ENCODE results near the gene TOMM20L.
A peak's percentile ranks its signal among the peaks of the same experiment; 100 is the strongest.
"Not testable (repeated sequence)": the region's sequence is repeated elsewhere in the genome, so short reads cannot be mapped to it uniquely, and the experiment has no call there.

The TOMM20L gene

DNA sequence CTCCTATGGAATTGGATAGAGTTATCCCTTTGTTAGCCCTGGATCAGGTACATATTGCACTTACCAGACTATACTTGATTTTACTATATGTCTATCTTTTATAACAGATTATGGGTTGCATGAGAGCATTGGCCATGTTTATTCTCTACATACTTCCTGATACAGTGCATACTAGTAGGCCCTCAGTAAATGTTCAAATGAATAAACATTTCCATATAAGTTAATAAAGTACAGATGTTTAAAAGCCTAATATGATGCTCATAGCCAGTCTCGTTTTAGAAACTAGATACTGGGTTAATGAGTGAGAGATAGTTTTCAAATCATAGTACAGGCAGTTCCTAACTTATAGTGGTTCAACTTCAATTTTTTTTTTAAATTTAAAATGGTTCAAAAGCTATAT is 39.5 kb upstream of the TOMM20L start:
- Histone ChIP-seq H3K4me2 (ENCODE audit: low read length) (no peak overlapping the region), H3K4me1 (ENCODE audit: insufficient read depth, low read length, severe bottlenecking) (no peaks in the 10 kb centered on the region), H2AFZ (ENCODE audit: low read length) (no peak overlapping the region), H3K27me3 (ENCODE audit: insufficient read depth, low read length) (no peaks in the 10 kb centered on the region), H3K9me3 (ENCODE audit: low read length) (no peaks in the 10 kb centered on the region), H3K9ac (ENCODE audit: low read length) (no peak overlapping the region), H3F3A (ENCODE audit: insufficient read depth, low read length) (no peaks in the 10 kb centered on the region), H3K9me2 (ENCODE audit: low read depth, low read length) (no peaks in the 10 kb centered on the region), H3K27ac (ENCODE audit: low read depth, low read length, poor library complexity, severe bottlenecking) (no peak overlapping the region), H3K4me3 (ENCODE audit: low read depth, low read length, poor library complexity, severe bottlenecking) (no peak overlapping the region), H4K20me1 (ENCODE audit: insufficient read depth, low read length) (no peaks in the 10 kb centered on the region), H3K79me2 (ENCODE audit: insufficient read depth, low read length) (no peaks in the 10 kb centered on the region), H3K36me3 (ENCODE audit: insufficient read depth, low read length) (peaks cover 69% of the 10 kb centered on the region)
- no peak for TF ChIP-seq CTCF (IDR thresholded peaks at IDR 0.05; ENCODE audit: low read length)
- no peak for TF ChIP-seq EZH2 (IDR thresholded peaks at IDR 0.05; ENCODE audit: borderline replicate concordance, low read length)

- not testable (repeated sequence) for H3K9ac ChIP-seq (ENCODE audit: low read length); H4K20me1 ChIP-seq (ENCODE audit: insufficient read depth, low read length); H3K27me3 ChIP-seq (ENCODE audit: insufficient read depth, low read length); H3K27ac ChIP-seq (ENCODE audit: low read depth, low read length, poor library complexity, severe bottlenecking); H3K4me1 ChIP-seq (ENCODE audit: insufficient read depth, low read length, severe bottlenecking); H3K9me2 ChIP-seq (ENCODE audit: low read depth, low read length); H3F3A ChIP-seq (ENCODE audit: insufficient read depth, low read length); H2AFZ ChIP-seq (ENCODE audit: low read length); H3K9me3 ChIP-seq (ENCODE audit: low read length); H3K4me2 ChIP-seq (ENCODE audit: low read length); H3K79me2 ChIP-seq (ENCODE audit: insufficient read depth, low read length); H3K4me3 ChIP-seq (ENCODE audit: low read depth, low read length, poor library complexity, severe bottlenecking)
- peaks cover 67% of the 10 kb centered on the region for H3K36me3 ChIP-seq (ENCODE audit: insufficient read depth, low read length)
Observed at GRCh38 chr14:58362272-58362671, 33.5 kb upstream of the TOMM20L start.

DNA sequence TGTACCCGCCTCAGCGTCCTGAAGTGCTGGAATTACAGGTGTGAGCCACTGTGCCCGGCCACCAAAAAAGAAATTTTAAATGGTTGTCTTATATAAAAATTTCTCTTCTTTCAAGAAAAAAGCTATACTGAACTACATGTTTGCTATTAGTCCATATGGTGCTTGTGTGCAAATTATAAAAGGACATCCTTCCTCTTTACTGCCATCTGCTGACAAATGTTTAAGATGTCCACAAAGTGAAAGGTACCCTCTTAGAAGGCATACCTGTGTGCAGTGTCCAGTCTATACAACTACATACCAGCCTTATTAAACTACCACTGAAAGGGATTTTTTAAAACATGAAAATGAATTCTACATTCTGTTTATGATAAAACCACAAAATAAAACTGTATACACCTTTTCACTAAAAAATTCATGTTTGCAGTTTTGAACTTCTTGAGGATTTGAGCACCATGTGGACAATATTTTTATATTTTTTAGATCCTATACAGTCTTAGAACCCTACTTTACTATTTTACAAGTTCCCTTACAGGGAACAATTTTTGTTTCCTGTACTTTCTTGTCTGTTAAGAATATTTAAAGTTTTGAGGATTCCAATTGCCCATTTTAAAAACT is 32.8 kb upstream of the TOMM20L start:
- Histone ChIP-seq H3K4me3 (ENCODE audit: low read depth, low read length, poor library complexity, severe bottlenecking) (no peak overlapping the region), H3K79me2 (ENCODE audit: insufficient read depth, low read length) (no peaks in the 10 kb centered on the region), H3K27me3 (ENCODE audit: insufficient read depth, low read length) (no peaks in the 10 kb centered on the region), H3K9ac (ENCODE audit: low read length) (no peak overlapping the region), H3K4me1 (ENCODE audit: insufficient read depth, low read length, severe bottlenecking) (no peaks in the 10 kb centered on the region), H3K36me3 (ENCODE audit: insufficient read depth, low read length) (peaks cover 72% of the 10 kb centered on the region), H4K20me1 (ENCODE audit: insufficient read depth, low read length) (no peaks in the 10 kb centered on the region), H3K4me2 (ENCODE audit: low read length) (no peak overlapping the region), H3K9me2 (ENCODE audit: low read depth, low read length) (no peaks in the 10 kb centered on the region), H2AFZ (ENCODE audit: low read length) (no peak overlapping the region), H3F3A (ENCODE audit: insufficient read depth, low read length) (no peaks in the 10 kb centered on the region), H3K9me3 (ENCODE audit: low read length) (no peaks in the 10 kb centered on the region), H3K27ac (ENCODE audit: low read depth, low read length, poor library complexity, severe bottlenecking) (no peak overlapping the region)
- TF ChIP-seq CTCF (IDR thresholded peaks at IDR 0.05; ENCODE audit: low read length): peak; percentile 52
- TF ChIP-seq EZH2 (IDR thresholded peaks at IDR 0.05; ENCODE audit: borderline replicate concordance, low read length): no peak

DNA sequence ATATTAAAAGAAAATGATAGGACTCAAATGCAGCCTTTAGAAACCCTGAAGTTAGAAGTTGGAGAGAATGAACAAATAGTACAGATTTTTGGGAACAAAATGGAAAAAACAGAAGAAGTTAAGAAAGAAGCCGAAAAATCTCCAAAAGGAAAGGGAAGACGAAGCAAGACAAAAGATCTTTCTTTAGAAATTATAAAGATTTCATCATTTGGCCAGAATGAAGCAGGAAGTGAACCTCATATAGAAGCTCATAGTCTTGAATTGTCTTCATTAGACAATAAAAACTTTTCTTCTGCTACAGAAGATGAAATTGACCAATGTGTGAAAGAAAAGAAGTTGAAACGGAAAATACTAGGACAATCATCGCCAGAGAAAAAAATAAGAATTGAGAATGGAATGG is 31.4 kb upstream of the TOMM20L start:
- H3K4me1 ChIP-seq (ENCODE audit: insufficient read depth, low read length, severe bottlenecking): no peaks in the 10 kb centered on the region
- TF ChIP-seq EZH2 (IDR thresholded peaks at IDR 0.05; ENCODE audit: borderline replicate concordance, low read length) (no peak), CTCF (IDR thresholded peaks at IDR 0.05; ENCODE audit: low read length) (no peak)
- H3K36me3 ChIP-seq (ENCODE audit: insufficient read depth, low read length): peaks cover 76% of the 10 kb centered on the region
- H3K79me2 ChIP-seq (ENCODE audit: insufficient read depth, low read length): no peaks in the 10 kb centered on the region
- H4K20me1 ChIP-seq (ENCODE audit: insufficient read depth, low read length): no peaks in the 10 kb centered on the region
- no peaks in the 10 kb centered on the region for H3K27me3 ChIP-seq (ENCODE audit: insufficient read depth, low read length)
- H2AFZ ChIP-seq (ENCODE audit: low read length): no peak overlapping the region
- no peak overlapping the region for H3K4me2 ChIP-seq (ENCODE audit: low read length)
- no peak overlapping the region for H3K9ac ChIP-seq (ENCODE audit: low read length)
- no peaks in the 10 kb centered on the region for H3K9me2 ChIP-seq (ENCODE audit: low read depth, low read length)
- H3K4me3 ChIP-seq (ENCODE audit: low read depth, low read length, poor library complexity, severe bottlenecking): no peak overlapping the region
- H3K9me3 ChIP-seq (ENCODE audit: low read length): no peaks in the 10 kb centered on the region
- no peaks in the 10 kb centered on the region for H3F3A ChIP-seq (ENCODE audit: insufficient read depth, low read length)
- no peak overlapping the region for H3K27ac ChIP-seq (ENCODE audit: low read depth, low read length, poor library complexity, severe bottlenecking)

Data from OCI-LY1 (cell line).